ENCODE measurements around the gene BTBD2.
A peak's percentile ranks its signal among the peaks of the same experiment; 100 is the strongest.

Gene BTBD2

GRCh38 chr19:1936430-1936829, 79.1 kb downstream of the BTBD2 start:
- H3K4me3 ChIP-seq (replicated peaks in 1 of 2; ENCODE audit: low read depth in 2 of 2, low read length in 2 of 2): no peak overlapping the region
- TF ChIP-seq CTCF (IDR thresholded peaks at IDR 0.05; ENCODE audit: low read depth, low read length): no peak
- DNase-seq (ENCODE audit: low read depth in 2 of 2): no peak

GRCh38 chr19:1935484-1936208, 79.9 kb downstream of the BTBD2 start:
- no peak overlapping the region for H3K4me3 ChIP-seq (replicated peaks in 1 of 2; ENCODE audit: low read depth in 2 of 2, low read length in 2 of 2)
- DNase-seq (ENCODE audit: low read depth in 2 of 2): peak; percentile 70 to 82
- no peak for TF ChIP-seq CTCF (IDR thresholded peaks at IDR 0.05; ENCODE audit: low read depth, low read length)
